ENCODE results near the gene PLPP1. TPM values are rescaled to one million over a fixed set of nuclear protein-coding genes. Genes with fewer than 3 reads are reported as not detected.

PLPP1 gene
- total RNA-seq, 1 donor from 2014 or later: 26.6 TPM

DNA sequence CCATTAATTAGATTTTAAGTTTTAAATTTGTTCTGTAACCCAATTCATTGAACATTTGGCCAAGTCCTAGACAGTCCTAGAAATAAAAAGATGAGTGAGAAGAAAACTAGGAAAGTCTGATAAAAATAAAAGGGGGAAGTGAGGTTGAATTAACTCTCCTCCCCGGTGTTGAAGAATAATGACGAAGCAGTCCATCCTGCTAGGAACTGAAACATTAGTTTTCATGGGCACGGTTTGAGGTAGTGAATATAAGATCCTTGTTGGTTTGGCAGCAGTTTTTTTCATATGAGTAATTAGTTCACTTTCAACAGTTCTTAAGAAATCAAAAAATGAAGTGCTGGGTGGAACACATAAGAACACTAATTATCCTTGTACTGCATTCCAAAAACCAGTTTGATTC lies 123.9 kb downstream of the PLPP1 start:
- no peak for DNase-seq (ENCODE audit: low read depth)
- peaks cover 2% of the 10 kb centered on the region for H3K36me3 ChIP-seq (ENCODE audit: control insufficient read depth, insufficient read depth, low read length)
- H3K27me3 ChIP-seq (ENCODE audit: control insufficient read depth, insufficient read depth, low read length): no peaks in the 10 kb centered on the region
- no peak overlapping the region for H3K4me3 ChIP-seq (ENCODE audit: low read depth, low read length)
- TF ChIP-seq, protein P1, sequence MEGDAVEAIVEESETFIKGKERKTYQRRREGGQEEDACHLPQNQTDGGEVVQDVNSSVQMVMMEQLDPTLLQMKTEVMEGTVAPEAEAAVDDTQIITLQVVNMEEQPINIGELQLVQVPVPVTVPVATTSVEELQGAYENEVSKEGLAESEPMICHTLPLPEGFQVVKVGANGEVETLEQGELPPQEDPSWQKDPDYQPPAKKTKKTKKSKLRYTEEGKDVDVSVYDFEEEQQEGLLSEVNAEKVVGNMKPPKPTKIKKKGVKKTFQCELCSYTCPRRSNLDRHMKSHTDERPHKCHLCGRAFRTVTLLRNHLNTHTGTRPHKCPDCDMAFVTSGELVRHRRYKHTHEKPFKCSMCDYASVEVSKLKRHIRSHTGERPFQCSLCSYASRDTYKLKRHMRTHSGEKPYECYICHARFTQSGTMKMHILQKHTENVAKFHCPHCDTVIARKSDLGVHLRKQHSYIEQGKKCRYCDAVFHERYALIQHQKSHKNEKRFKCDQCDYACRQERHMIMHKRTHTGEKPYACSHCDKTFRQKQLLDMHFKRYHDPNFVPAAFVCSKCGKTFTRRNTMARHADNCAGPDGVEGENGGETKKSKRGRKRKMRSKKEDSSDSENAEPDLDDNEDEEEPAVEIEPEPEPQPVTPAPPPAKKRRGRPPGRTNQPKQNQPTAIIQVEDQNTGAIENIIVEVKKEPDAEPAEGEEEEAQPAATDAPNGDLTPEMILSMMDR (IDR thresholded peaks at IDR 0.05; ENCODE audit: insufficient read depth, low read length, poor library complexity, severe bottlenecking): no peak

DNA sequence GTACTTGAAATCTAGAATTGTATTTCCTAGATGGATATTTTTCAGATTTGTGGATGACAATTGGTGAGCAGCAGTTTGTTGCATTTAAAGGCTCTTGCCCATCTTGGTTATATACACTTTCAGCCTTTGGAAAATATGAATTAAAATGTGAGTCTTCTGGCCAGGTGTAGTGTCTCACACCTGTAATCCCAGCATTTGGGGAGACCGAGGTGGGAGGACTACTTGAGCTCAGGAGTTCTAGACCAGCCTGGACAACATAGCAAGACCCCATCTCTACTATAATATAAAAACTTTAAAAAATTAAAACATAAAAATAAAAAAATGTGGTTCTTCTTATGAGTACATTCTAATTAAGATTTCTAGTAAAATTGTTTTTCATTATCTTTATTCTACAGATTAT lies 125.0 kb downstream of the PLPP1 start:
- no peak overlapping the region for H3K4me3 ChIP-seq (ENCODE audit: low read depth, low read length)
- H3K36me3 ChIP-seq (ENCODE audit: control insufficient read depth, insufficient read depth, low read length): peaks cover 2% of the 10 kb centered on the region

DNA sequence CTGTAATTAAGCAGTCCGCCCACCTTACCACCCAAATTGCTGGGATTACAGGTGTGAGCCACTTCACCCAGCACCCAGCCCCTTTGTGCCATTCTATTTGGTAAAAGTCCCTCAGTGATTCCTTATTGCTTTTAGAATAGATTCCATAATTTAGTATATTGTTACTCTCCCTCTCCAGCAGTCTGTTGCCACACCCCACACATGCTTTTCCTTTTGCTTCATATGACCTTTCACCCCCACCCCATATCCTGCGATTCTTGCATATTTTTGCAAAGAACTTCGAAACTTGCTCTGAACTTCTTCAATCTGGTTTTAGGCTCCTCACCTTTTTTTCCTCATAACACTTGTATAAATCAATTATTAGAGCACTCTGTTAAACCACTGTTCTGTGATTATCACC lies 126.8 kb downstream of the PLPP1 start:
- TF ChIP-seq, protein P1 (IDR thresholded peaks at IDR 0.05; ENCODE audit: insufficient read depth, low read length, poor library complexity, severe bottlenecking): no peak

More for the DNA sequence above, 125.0 kb downstream of the PLPP1 start:
- DNase-seq (ENCODE audit: low read depth): no peak
- TF ChIP-seq, protein P1 (IDR thresholded peaks at IDR 0.05; ENCODE audit: insufficient read depth, low read length, poor library complexity, severe bottlenecking): no peak
- no peaks in the 10 kb centered on the region for H3K27me3 ChIP-seq (ENCODE audit: control insufficient read depth, insufficient read depth, low read length)

DNA sequence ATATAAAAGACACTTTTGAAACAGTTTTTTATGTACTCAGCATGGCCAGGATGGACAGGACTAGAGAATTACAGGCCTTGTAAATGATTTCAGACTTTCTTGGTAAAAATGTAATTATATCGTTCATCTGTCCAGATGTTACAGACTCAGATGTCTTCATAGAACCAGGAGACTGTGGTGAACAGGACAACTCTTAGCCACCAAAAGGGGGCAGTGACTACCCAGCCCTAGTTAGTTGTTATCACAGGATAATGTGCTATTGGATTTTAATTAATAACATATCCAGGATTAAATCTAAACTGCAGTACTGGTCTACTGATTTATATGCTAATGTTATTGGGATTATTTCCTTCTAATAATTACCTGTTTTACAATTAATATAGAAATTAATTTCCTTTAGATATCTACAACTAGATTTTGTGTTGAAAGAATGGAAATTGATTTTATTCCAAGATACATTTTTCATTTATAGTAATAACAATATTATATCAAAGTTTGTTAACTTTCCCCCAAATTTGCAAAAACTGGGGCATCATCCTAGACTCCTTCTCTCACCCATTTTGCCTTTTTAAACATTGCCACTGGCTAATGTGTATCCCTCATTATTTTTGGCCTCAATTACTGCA lies 127.6 kb downstream of the PLPP1 start:
- TF ChIP-seq, protein P1 (IDR thresholded peaks at IDR 0.05; ENCODE audit: insufficient read depth, low read length, poor library complexity, severe bottlenecking): peak; percentile 64
- no peak for DNase-seq (ENCODE audit: low read depth)
- Histone ChIP-seq H3K4me3 (ENCODE audit: low read depth, low read length) (no peak overlapping the region), H3K27me3 (ENCODE audit: control insufficient read depth, insufficient read depth, low read length) (no peaks in the 10 kb centered on the region), H3K36me3 (ENCODE audit: control insufficient read depth, insufficient read depth, low read length) (peaks cover 2% of the 10 kb centered on the region)

More for the DNA sequence above, 126.8 kb downstream of the PLPP1 start:
- no peaks in the 10 kb centered on the region for H3K27me3 ChIP-seq (ENCODE audit: control insufficient read depth, insufficient read depth, low read length)
- peaks cover 2% of the 10 kb centered on the region for H3K36me3 ChIP-seq (ENCODE audit: control insufficient read depth, insufficient read depth, low read length)
- no peak overlapping the region for H3K4me3 ChIP-seq (ENCODE audit: low read depth, low read length)
- DNase-seq (ENCODE audit: low read depth): no peak

DNA sequence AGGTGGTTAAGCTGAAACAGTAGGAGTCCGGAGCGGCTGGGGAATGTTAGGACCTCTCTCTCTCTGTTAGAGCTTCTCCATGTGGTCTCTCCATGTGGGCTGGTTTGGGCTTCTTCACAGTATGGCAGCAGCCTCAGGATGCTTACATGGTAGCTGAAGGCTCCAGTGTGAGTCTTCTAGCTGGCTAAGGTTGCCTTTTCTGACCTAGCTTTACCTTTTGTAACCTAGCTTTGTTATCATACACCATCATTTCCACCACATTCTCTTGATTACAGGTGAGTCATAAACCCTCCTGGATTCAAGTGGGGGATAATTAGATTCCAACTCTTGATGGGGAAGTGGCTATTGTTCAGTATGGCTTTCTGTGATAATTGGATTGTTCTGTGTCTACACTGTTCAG lies 128.5 kb downstream of the PLPP1 start:
- peaks cover 2% of the 10 kb centered on the region for H3K36me3 ChIP-seq (ENCODE audit: control insufficient read depth, insufficient read depth, low read length)

More for the DNA sequence above, 128.5 kb downstream of the PLPP1 start:
- TF ChIP-seq, protein P1 (IDR thresholded peaks at IDR 0.05; ENCODE audit: insufficient read depth, low read length, poor library complexity, severe bottlenecking): no peak
- H3K4me3 ChIP-seq (ENCODE audit: low read depth, low read length): no peak overlapping the region
- no peak for DNase-seq (ENCODE audit: low read depth)
- H3K27me3 ChIP-seq (ENCODE audit: control insufficient read depth, insufficient read depth, low read length): no peaks in the 10 kb centered on the region
